ENCODE results near the gene SWAP70. TPM values are rescaled to one million over a fixed set of nuclear protein-coding genes. Genes with fewer than 3 reads are reported as not detected.

SWAP70 gene
- total and polyA plus RNA-seq, 2 of the 8 experiments (the other 6 are each of a cell fraction or from before 2014, with no cell fraction given) = 14.8 to 37.5 TPM

GRCh38 chr11:9772218-9772617 lies 108.3 kb downstream of the SWAP70 start:
- Histone ChIP-seq H3K4me2 (ENCODE audit: insufficient read depth in 1 of 2, low read depth in 2 of 2, low read length in 2 of 2) (no peak overlapping the region), H3K79me2 (ENCODE audit: control insufficient read depth in 1 of 2, insufficient read depth in 2 of 2, low read length in 2 of 2) (no peaks in the 10 kb centered on the region), H4K91ac (replicated peaks; ENCODE audit: insufficient read length, low read length) (no peak overlapping the region), H3K14ac (ENCODE audit: insufficient read length) (no peak overlapping the region), H3K4me3 (ENCODE audit: extremely low read depth in 1 of 4, insufficient read depth in 2 of 4, low read depth in 3 of 4, low read length in 4 of 4) (no peak overlapping the region), H3K36me3 (ENCODE audit: control insufficient read depth in 2 of 4, insufficient read depth in 4 of 4, low read length in 3 of 4) (no peaks in the 10 kb centered on the region), H3K27me3 (replicated peaks in 1 of 4; ENCODE audit: control insufficient read depth in 3 of 4, extremely low read depth in 1 of 4, insufficient read depth in 3 of 4, low read length in 3 of 4) (no peaks in the 10 kb centered on the region), H3K4me1 (replicated peaks in 1 of 4; ENCODE audit: control insufficient read depth in 3 of 4, insufficient read depth in 4 of 4, low read length in 3 of 4) (peaks cover 0 to 6% (median 3%) of the 10 kb centered on the region in 4 experiments; a peak in 4 of 7 replicates), H3K56ac (replicated peaks; ENCODE audit: insufficient read length, low read depth, low read length) (no peak overlapping the region), H2AFZ (ENCODE audit: low read length) (no peak overlapping the region), H2BK5ac (ENCODE audit: low read depth, low read length) (no peak overlapping the region), H4K8ac (ENCODE audit: extremely low read depth, insufficient read depth, low read length) (no peak overlapping the region), H3K9ac (replicated peaks in 1 of 4; ENCODE audit: extremely low read depth in 1 of 4, low read depth in 3 of 4, low read length in 3 of 4) (no peak overlapping the region), H2BK15ac (ENCODE audit: low read length) (no peak overlapping the region), H2AK5ac (ENCODE audit: low read depth, low read length) (no peak overlapping the region), H3K27ac (ENCODE audit: low read depth, low read length) (no peak overlapping the region), H3K23me2 (ENCODE audit: low read depth, low read length) (no peaks in the 10 kb centered on the region), H2BK20ac (ENCODE audit: low read length) (no peak overlapping the region), H4K20me1 (replicated peaks in 1 of 2; ENCODE audit: control insufficient read depth in 1 of 2, insufficient read depth in 2 of 2, low read length in 2 of 2) (no peaks in the 10 kb centered on the region), H2BK120ac (replicated peaks; ENCODE audit: low read depth, low read length) (no peak overlapping the region), H3K9me3 (ENCODE audit: insufficient read depth in 2 of 2, low read depth in 1 of 2, low read length in 1 of 2) (no peaks in the 10 kb centered on the region), H4K5ac (ENCODE audit: insufficient read length, low read depth, low read length) (no peak overlapping the region), H3K4ac (replicated peaks; ENCODE audit: insufficient read length, low read depth, low read length) (no peak overlapping the region), H3K18ac (ENCODE audit: extremely low read depth, low read length) (no peak overlapping the region), H3K23ac (ENCODE audit: insufficient read length) (no peak overlapping the region), H3K79me1 (ENCODE audit: low read depth, low read length) (no peaks in the 10 kb centered on the region), H2BK12ac (ENCODE audit: low read depth, low read length) (no peak overlapping the region)
- WGBS, 2 experiments (ENCODE audit: extremely low coverage in 1 of 2, insufficient coverage in 1 of 2, insufficient read length in 1 of 2, insufficient replicate concordance in 2 of 2, low coverage in 1 of 2, low lambda C conversion rate in 2 of 2, missing lambda C conversion rate in 1 of 2) = 98% methylated on average over 4 of the region's 4 CpGs; no CpG with 5 or more reads in 1 of the 2 experiments
- CTCF ChIA-PET (ENCODE audit: partially characterized antibody) = interaction anchor here (1.0 kb wide), 1 partner anchor 201 kb away, joined by 3 read pairs; no protein-coding TSS in a partner anchor
- FAIRE-seq = no peak
- DNase-seq (ENCODE audit: low read depth in 1 of 2, low spot score in 2 of 2) = no peak
- POLR2A ChIA-PET (ENCODE audit: partially characterized antibody) = interaction anchor here (0.8 kb wide), 1 partner anchor 24 kb away, joined by 3 read pairs; no protein-coding TSS in a partner anchor
- TF ChIP-seq SIRT6 (IDR thresholded peaks at IDR 0.05; ENCODE audit: low read length) (no peak), ATF2 (IDR thresholded peaks at IDR 0.05; ENCODE audit: low read length) (no peak), SAP30 (IDR thresholded peaks at IDR 0.05; ENCODE audit: insufficient read depth, insufficient replicate concordance, low read length) (no peak), RNF2 (IDR thresholded peaks at IDR 0.05; ENCODE audit: borderline replicate concordance, low read depth, low read length, missing control alignments, poor library complexity, severe bottlenecking) (no peak), NANOG (IDR thresholded peaks at IDR 0.05; ENCODE audit: insufficient read depth, low read depth, low read length, poor library complexity, severe bottlenecking) (no peak), EP300 (IDR thresholded peaks at IDR 0.05; ENCODE audit: borderline replicate concordance in 1 of 2, low read depth in 2 of 2, low read length in 2 of 2) (no peak), CHD1 (IDR thresholded peaks at IDR 0.05; ENCODE audit: low read depth, low read length) (no peak), GTF2F1 (IDR thresholded peaks at IDR 0.05; ENCODE audit: borderline replicate concordance, low read depth, low read length) (no peak), BACH1 (IDR thresholded peaks at IDR 0.05; ENCODE audit: low read length) (no peak), USF2 (IDR thresholded peaks at IDR 0.05; ENCODE audit: low read length) (no peak)
